Measurements from ENCODE around the gene PHACTR4. TPM values are rescaled to one million over a fixed set of nuclear protein-coding genes. Genes with fewer than 3 reads are reported as not detected.
A peak's percentile ranks its signal among the peaks of the same experiment; 100 is the strongest.

PHACTR4 gene
- total and polyA plus RNA-seq, 9 of the 15 experiments (the other 6 are each of a cell fraction or from before 2014, with no cell fraction given), result 6.4 to 43.6 (median 14.2) TPM

GRCh38 chr1:28371010-28371377, 1.5 kb downstream of the PHACTR4 start:
- Histone ChIP-seq H4K20me1 (replicated peaks; ENCODE audit: control insufficient read depth, insufficient read depth, low read length) (no peaks in the 10 kb centered on the region), H3K9me3 (replicated peaks; ENCODE audit: control insufficient read depth, insufficient read depth, low read depth, low read length) (no peaks in the 10 kb centered on the region), H2AFZ (ENCODE audit: low read depth, low read length) (peak overlapping the region; percentile 97; the same call in 1 of the 2 replicates), H3K4me3 (peak overlapping the region; percentile 55), H3K9ac (ENCODE audit: insufficient read depth in 1 of 2, low read depth in 2 of 2, low read length in 2 of 2) (peak overlapping the region; percentile 80 to 81; a peak in 2 of 4 replicates), H3K4me1 (replicated peaks in 1 of 2; ENCODE audit: control insufficient read depth in 2 of 2, insufficient read depth in 2 of 2, low read length in 2 of 2) (peaks cover 29 to 39% of the 10 kb centered on the region in 2 experiments), H3K27ac (ENCODE audit: extremely low read depth, low read depth, low read length) (peak overlapping the region; percentile 89; the same call in 1 of the 3 replicates), H3K79me2 (ENCODE audit: control insufficient read depth, insufficient read depth, low read length) (peaks cover 61% of the 10 kb centered on the region), H3K4me2 (ENCODE audit: insufficient read depth, low read length) (peak overlapping the region; percentile 80), H3K36me3 (ENCODE audit: control insufficient read depth, insufficient read depth, low read length) (peaks cover 7% of the 10 kb centered on the region; the same call in 1 of the 3 replicates), H3K9me1 (ENCODE audit: control insufficient read depth, insufficient read depth, low read length) (no peaks in the 10 kb centered on the region), H3K27me3 (ENCODE audit: control insufficient read depth in 2 of 2, insufficient read depth in 2 of 2, low read length in 2 of 2) (no peaks in the 10 kb centered on the region)
- TF ChIP-seq RBM25 (IDR thresholded peaks at IDR 0.05; ENCODE audit: low read depth, low read length, severe bottlenecking), result peak; percentile 59
- TF ChIP-seq CREBBP (IDR thresholded peaks at IDR 0.05; ENCODE audit: low read depth, low read length), result no peak
- TF ChIP-seq REST (IDR thresholded peaks at IDR 0.05; ENCODE audit: borderline replicate concordance), result peak; percentile 65
- TF ChIP-seq REST (CRISPR knock-in tag; IDR thresholded peaks at IDR 0.05; ENCODE audit: low read depth), result no peak
- POLR2A ChIA-PET, result interaction anchor here (0.6 to 4.4 kb wide), 12 partner anchors 11 to 210 kb away, joined by 3 to 26 read pairs (median 6); partner anchors contain the start of genes ATP5IF1 and MED18
- intact Hi-C loops (cut with micrococcal nuclease), result loop anchor here (5.0 kb wide), 1 partner anchor 36 kb away; no protein-coding TSS in a partner anchor
- WGBS (ENCODE audit: insufficient coverage, low coverage, missing lambda C conversion rate), result 38% methylated on average over 5 of the region's 5 CpGs
- FAIRE-seq (no peak), ATAC-seq (no peak), DNase-seq (ENCODE audit: extremely low read depth in 1 of 4, low spot score in 3 of 4) (no peak)
- BruUV-seq (replicated peaks), result no TSS peak
- CTCF ChIA-PET (ENCODE audit: low intra/inter-chr PET ratio), result interaction anchor here (1.0 kb wide), 1 partner anchor 100 kb away, joined by 7 read pairs; no protein-coding TSS in a partner anchor
- in situ Hi-C loops (cut with MboI), result no loop called here

Measured in K562 (cell line).